Activated CD8-positive, alpha-beta memory T cell treated with anti-CD3 and anti-CD28 coated beads for 48 hours (primary cell): ENCODE measurements around the gene ACAN.

Experiments
- DNase-seq, 3 experiments: peaks; one replicate each; pipeline ENCODE4 v3.0.0-alpha.2; 2020; ENCODE audit warnings: low read depth in 2 of 3, low spot score in 2 of 3

ACAN gene

DNA sequence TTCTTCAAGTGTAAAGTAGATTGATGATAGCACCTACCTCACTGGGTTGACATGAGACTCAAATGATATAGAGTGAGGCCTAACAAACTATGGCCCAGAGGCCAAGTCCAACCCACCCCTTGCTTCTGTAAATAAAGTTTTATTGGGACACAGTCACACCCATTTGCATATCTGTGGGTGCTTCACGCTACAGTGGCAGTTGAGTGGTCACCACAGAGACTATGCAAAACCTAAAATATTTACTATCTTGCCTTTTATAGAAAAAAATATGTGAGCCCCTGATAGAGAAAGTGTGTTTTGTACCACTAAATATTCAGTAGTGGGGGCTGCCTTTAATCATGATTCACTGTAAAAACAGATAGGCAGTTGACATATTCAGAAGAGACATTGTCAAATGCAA is 38.0 kb downstream of the ACAN start:
- no peak for DNase-seq

DNA sequence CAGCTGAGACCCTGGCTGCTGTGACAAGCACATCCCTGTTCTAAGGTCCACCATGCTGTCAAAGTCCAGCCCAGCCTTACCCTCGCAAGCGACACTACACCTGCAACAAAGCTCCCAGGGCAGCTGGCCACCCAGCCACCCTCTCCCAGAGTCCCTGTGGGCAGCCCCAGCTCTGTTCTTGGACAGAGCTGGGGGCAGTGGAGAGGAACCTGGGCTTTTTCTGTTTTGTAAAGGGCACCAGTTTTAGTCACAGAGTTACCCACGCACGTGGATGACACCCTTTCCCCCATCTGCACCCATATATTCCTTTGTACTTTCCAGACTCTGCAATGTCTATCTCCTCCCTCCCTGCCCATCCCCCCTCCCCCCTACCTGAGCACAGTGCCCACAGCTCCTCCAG is 38.9 kb downstream of the ACAN start:
- DNase-seq, result no peak

DNA sequence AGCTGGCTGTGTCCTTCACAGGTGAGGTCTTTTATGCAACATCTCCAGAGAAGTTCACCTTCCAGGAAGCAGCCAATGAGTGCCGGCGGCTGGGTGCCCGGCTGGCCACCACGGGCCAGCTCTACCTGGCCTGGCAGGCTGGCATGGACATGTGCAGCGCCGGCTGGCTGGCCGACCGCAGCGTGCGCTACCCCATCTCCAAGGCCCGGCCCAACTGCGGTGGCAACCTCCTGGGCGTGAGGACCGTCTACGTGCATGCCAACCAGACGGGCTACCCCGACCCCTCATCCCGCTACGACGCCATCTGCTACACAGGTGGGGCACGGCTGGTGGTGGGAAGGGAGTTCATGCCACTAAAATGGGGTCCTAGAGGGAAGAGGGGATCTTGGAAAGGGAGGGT is 40.1 kb downstream of the ACAN start:
- DNase-seq, result no peak

DNA sequence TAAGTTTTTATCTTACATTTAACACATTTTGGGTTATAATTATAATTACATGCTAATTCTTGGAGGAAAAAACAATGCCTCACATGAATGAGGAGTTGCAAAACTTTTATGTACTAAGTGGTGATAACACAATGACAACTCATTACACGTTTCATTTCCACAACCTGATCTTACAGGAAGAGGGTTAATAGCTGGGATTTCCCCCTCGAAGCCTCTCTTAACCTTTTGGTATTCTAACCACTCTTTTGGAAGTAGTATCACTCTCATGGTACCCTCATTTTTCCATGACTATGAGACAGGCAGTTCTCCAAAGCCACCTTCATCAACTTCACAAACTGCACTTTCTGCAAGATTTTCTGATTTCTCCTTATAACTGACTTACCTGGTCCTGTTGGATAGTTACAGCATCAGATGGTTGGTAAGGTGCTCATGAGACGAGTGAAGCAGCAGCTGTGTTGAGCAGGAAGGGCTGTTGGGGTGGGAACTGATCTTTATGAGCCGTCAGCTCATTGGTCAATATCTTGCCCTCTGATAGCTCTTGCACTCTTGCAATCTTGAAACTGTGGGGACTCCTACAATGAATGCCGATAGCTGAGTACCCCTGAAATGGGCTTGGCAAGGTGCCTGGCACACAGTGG is 41.6 kb downstream of the ACAN start:
- no peak for DNase-seq

GRCh38 chr15:88845616-88846015 is 42.4 kb downstream of the ACAN start:
- DNase-seq, result no peak

GRCh38 chr15:88847144-88847543 is 43.9 kb downstream of the ACAN start:
- no peak for DNase-seq

- DNase-seq, result no peak
These were observed 45.0 kb downstream of the ACAN start for GRCh38 chr15:88848203-88848602.

DNA sequence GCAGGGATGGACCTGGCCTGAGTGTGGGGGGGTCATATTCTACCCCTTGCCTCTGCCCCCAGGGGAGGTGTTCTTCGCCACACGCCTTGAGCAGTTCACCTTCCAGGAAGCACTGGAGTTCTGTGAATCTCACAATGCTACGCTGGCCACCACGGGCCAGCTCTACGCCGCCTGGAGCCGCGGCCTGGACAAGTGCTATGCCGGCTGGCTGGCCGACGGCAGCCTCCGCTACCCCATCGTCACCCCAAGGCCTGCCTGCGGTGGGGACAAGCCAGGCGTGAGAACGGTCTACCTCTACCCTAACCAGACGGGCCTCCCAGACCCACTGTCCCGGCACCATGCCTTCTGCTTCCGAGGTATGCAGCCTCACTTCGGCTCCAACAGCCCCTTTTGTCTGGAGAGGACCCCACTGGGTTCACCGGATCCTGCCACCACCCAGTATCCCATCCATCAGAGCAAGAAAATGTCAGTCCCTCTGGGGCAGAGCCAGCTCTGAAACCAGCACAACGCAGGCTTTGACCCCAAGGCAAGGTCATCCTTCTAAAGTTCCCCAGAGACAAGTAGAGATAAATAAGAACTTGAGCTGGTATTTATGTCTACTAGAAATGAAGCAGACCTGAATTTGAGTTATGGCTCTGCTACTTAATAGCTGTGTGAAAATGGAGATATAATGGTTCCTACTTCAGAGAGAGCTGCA is 46.3 kb downstream of the ACAN start:
- no peak for DNase-seq

GRCh38 chr15:88852476-88852875 is 49.2 kb downstream of the ACAN start:
- no peak for DNase-seq

GRCh38 chr15:88858934-88859333 is 55.7 kb downstream of the ACAN start:
- no peak for DNase-seq

- DNase-seq, result no peak
These were observed 56.3 kb downstream of the ACAN start for GRCh38 chr15:88859550-88859949.

- no peak for DNase-seq
These were observed 57.0 kb downstream of the ACAN start for GRCh38 chr15:88860212-88860611.

DNA sequence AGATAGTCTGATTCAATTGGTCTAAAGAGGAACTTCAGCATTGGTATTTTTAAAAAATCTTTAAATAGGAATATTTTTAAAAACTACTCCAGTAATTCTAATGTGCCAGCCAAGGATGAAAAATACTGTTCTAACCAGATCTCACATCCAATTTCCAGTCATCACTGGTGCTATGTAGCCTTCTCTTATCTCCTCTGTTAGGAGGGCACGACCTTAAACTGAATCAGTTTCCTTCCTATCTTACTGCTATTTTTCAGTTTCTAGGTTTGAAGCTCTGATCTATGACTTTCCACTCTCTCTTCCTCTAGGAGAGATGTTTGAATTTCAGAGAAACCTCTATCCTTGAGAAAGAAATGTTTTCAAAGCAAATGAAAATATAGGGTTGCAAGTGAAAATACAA is 60.2 kb downstream of the ACAN start:
- DNase-seq, result no peak

- DNase-seq, result no peak
These were observed 61.7 kb downstream of the ACAN start for GRCh38 chr15:88864861-88865497.

DNA sequence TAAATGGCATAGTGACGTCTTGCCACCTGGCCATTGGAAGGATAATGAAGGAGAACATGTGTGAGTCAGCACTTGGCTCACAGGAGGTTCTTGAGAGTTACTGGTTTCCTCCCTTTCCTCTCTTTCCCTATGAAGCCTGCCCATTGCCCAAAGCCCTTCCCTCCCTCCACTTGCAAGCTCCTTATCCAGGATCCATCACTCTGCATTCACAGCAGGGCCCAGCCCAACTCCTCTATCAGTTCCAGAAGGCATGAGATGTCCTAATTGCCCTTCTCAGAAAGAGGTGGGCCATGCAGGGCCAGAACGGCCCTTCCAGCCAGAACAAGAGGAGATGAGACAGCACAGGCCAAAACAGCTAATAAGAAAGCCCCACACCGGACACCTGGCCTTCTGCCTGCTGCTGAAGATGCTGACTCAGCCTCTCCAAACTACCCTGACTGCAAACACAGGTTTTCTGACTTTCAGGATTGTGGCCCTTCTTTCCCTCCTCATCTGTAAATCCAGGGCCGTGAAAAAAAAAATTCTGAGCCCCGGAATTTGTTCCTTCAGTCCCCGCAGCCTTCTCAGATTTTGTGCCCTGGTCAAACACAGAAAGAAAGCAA is 62.4 kb downstream of the ACAN start:
- DNase-seq, result no peak

DNA sequence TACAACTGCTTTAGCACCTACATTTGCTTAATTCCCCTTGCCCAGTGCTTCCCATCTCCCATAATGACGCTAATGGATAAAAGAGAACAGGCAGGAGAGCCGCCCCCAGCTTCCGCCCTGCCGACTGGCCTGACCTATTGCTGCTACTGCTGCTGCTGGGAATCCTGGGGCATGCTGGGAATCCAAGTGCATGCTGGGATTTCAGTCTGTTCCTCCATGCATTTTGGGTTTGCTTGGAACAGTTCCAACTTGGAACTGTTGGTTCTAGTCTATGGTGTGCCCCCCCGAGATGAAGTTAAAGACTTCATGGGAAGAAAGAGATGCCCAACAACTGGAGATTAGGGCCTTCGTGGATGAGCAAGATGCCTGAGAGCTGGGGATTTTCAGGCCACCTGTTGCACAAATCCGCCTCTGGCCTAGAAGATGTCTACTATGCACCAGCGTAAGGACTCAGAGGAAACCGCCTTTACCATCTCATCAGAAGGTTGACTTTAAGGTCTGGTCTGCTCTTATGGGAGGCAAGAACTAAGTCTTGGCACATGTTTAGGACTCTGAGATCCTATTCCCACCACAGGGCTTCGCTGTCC is 63.2 kb downstream of the ACAN start:
- DNase-seq, result no peak

- DNase-seq, result no peak
These were observed 68.1 kb downstream of the ACAN start for GRCh38 chr15:88871313-88871712.

GRCh38 chr15:88872106-88872505 is 68.9 kb downstream of the ACAN start:
- DNase-seq, result no peak

- DNase-seq, result no peak
These were observed 69.5 kb downstream of the ACAN start for GRCh38 chr15:88872706-88873105.

- DNase-seq, result no peak
These were observed 70.5 kb downstream of the ACAN start for GRCh38 chr15:88873786-88874185.

DNA sequence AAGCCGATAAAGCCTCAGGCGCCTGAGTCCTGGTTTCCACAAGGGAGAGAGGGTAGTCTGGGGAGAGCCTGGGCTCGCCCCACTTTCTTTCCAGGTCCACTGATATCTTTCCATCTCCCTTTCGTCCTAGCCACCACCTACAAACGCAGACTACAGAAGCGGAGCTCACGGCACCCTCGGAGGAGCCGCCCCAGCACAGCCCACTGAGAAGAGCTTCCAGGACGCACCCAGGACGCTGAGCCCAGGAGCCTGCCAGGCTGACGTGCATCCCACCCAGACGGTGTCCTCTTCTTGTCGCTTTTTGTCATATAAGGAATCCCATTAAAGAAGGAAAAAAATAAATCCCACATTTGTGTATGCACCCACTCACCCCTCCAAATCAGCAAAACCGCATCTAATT is 71.0 kb downstream of the ACAN start:
- DNase-seq, result no peak

- no peak for DNase-seq
These were observed 71.4 kb downstream of the ACAN start for GRCh38 chr15:88874684-88875083.
